ENCODE results near the gene FAM200A.
A peak's percentile ranks its signal among the peaks of the same experiment; 100 is the strongest.
"Not testable (repeated sequence)": the region's sequence is repeated elsewhere in the genome, so short reads cannot be mapped to it uniquely, and the experiment has no call there.

Gene FAM200A

DNA sequence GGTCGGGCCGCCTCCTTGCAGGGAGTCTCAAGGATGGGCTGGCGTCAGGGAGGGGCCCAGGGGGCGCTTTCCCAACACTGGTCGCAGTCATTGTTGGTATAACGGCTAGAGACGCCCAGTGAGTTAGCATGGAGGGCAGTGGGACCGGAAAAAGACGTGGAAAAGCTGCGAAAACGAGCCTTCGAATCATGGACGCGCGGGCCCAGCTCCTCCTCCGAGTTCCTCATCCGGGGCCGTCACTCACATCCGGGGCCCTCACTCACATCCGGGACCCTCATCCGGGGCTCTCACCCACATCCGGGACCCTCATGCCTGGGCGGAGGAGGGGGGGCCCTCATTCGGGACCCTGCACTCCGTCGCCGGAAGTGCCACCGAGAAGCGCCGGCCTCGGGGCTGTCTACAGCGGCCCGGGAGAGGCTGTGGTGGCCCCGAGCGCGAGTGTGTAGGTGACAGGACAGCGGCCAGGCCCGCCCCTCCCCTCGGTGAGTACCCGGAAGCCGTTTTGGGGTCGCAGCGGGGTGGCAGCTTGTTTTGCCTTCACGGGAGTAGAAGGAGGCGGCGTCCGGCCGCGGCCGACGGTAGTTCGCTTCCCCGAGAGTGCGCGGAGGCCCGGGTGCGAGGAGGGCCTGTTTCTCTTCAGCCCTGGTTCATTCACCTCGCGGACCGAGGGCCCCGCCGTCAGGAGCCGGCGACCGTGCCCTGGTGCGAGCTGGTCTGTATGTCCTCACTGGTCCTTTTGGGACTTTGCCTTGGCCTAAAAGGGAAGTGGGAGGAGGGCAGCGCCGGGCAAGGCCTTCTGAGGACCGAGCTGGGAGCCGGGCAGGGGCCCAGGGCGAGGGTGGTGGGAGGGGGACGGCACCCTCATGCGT, 6.6 kb upstream of the FAM200A start, which contains the start of gene ZNF655:
Gene ZNF655, plus strand, starts transcription at position 337 of the 869 bp plus-strand sequence. CDS start 1,918 bp downstream, outside the sequence.
- peak; percentile 66 for DNase-seq

DNA sequence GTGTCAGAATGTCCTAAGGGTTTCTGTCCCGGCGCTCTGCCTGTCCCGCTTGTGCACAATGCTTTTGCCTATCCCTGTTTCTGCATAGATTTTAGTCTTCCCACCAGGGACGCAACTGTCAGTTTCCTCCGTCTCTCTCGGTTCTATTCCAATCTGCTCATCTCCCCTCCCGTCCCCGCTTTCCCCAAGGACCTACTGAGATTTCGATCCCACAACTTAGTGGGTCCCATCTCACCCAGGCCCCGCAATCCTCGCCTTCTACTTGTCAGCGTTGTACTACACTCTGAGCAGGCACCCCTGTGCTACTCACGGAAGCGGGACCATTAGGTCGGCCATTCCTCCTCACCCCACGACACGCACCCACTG, 6.0 kb upstream of the FAM200A start:
- no peak for DNase-seq

DNA sequence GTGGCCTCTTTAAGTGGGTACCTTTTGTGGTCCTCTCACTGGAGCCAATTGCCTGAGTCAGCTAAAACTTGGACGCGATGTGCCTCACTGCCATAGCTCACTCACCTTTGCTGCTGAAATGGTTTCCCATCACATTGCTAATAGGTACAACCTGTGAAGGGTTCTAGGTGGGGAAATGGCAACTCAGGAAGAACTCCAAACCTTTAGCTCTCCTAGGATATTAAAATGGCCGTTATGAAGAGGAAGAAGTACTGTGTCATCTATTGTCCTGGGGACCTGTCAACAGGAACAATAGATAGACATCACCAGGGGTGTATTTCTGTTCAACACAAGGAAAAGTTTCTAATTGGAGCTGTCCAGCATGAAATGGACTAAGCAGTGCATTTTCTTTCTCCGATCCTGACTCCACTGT, 5.3 kb upstream of the FAM200A start:
- no peak for DNase-seq

- DNase-seq, result no peak
Observed at GRCh38 chr7:99554939-99555338, 3.0 kb upstream of the FAM200A start.

- DNase-seq, result no peak
Observed at GRCh38 chr7:99553039-99553438, 1.1 kb upstream of the FAM200A start.

DNA sequence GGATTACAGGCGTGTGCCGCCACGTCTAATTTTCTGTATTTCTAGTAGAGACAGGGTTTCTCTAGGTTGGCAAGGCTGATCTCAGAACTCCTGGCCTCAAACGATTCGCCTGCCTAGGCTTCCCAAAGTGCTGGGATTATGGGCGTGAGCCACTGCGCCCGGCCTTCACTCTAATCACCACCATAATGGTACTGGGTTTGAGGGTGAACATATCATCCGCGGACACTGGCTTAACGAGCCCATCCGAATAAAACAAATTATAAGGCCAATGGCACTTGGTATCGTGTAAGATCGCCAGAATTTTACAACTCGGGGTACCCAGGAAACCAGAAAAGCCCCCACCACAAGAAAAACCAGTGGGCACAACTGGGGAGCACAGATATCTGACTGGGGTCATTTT, 580 bp downstream of the FAM200A start:
- DNase-seq, result no peak

- not testable (repeated sequence) for DNase-seq
Observed at GRCh38 chr7:99549545-99549944, 2.4 kb downstream of the FAM200A start.

DNA sequence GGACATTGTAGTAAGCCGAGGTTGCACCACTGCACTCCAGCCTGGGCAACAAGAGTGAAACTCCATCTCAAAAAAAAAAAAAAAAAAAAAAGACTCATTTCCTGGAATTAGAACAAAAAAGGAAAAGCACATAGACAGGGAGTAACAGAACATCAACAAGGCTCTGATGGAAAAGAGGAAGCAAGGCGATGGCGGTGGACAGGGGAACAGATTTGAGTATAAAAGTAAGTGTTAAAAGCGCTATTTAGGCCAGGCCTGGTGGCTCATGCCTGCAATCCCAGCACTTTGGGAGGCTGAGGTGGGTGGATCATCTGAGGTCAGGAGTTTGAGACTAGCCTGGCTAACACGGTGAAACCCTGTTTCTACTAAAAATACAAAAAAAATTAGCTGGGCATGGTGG, 6.6 kb downstream of the FAM200A start:
- DNase-seq, result not testable (repeated sequence)

- no peak for DNase-seq
Observed at GRCh38 chr7:99543916-99544315, 8.0 kb downstream of the FAM200A start.

DNA sequence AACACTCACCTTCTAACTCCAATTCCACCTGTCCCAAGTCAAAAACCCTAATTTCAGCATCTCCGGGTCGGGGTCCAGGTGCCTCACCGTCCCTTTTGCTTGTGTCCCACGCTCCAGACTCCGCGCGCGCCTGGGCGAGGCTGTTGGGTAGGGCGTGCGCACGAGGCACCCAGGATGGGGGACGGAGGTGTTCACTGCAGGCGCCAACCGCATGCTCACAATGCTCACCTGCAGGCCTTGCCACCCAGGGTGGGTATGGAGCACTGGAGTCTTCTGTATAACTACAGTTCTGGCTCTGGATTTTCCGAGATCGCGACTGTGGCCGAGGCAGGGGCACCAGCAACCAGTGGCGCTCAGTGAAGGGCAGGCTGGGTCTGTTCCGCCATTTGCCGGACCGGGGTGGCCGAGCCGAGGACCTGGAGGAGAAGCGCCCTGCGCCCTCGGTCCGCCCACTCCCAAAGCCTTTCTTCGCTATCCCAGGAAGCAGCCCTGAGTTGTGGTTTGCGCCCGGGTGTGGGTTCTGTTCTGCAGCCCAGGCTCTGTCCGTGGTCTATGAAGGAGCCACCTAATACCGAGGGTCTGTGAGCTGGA, 8.7 kb downstream of the FAM200A start:
- DNase-seq, result no peak

- no peak for DNase-seq
Observed at GRCh38 chr7:99541212-99541611, 10.7 kb downstream of the FAM200A start.

GRCh38 chr7:99540542-99540941, 11.4 kb downstream of the FAM200A start:
- DNase-seq, result no peak

GRCh38 chr7:99539213-99539811, 12.6 kb downstream of the FAM200A start:
- no peak for DNase-seq

DNA sequence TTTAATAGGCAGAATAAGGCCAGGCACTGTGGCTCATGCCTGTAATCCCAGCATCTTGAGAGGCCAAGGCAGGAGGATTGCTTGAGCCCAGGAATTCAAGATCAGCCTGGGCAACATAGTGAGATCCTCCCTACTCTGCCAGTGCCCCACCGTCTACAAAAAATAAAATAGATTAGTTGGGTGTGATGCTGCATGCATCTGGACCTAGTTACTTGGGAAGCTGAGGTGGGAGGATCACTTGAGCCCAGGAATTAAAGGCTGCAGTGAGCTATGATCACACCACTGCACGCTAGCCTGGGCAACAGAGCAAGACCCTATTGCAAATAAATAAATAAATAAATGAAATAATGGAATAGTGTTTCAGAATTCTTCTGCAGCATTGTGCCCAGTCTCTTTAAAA, 16.2 kb downstream of the FAM200A start:
- no peak for DNase-seq

GRCh38 chr7:99531354-99531765, 20.6 kb downstream of the FAM200A start:
- no peak for DNase-seq

GRCh38 chr7:99525713-99526440, 26.0 kb downstream of the FAM200A start:
- no peak for DNase-seq

- DNase-seq, result no peak
Observed at GRCh38 chr7:99521399-99521798, 30.5 kb downstream of the FAM200A start.

DNA sequence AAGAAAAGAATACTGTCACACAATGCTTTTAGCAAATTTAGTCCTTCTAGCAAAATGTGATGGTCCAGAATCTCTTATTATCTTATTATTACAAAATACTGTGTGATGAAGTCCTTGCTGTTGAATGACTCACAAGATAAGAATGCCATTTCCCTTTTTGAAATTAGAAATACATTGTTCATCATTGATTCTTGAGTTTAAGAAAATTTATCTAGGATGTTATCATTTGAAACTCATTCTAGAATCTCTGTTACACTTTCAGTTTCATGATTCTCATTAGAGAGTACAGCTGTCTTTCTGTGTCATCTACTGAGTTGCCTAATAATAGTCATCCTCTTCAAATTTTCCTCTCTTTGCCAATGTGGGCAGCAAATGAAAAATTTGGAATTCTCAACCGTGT, 37.9 kb downstream of the FAM200A start:
- no peak for DNase-seq

DNA sequence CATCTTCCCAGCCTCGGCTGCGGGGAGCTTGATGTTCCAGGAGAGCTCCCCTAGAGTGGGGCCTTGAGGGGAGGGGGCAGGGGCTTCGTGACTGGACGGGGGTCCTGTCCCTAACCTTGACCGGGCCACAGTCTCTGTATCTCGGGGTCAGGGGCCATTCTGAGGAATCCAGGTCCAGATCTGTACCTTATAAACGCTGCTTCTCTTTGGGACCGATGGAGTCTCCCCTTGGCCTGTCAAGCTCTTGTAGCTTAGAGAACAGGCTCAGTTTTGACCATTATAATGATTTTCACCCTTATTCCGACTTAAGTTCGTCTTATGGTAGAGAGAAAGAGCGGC, 46.6 kb downstream of the FAM200A start:
- no peak for DNase-seq

DNA sequence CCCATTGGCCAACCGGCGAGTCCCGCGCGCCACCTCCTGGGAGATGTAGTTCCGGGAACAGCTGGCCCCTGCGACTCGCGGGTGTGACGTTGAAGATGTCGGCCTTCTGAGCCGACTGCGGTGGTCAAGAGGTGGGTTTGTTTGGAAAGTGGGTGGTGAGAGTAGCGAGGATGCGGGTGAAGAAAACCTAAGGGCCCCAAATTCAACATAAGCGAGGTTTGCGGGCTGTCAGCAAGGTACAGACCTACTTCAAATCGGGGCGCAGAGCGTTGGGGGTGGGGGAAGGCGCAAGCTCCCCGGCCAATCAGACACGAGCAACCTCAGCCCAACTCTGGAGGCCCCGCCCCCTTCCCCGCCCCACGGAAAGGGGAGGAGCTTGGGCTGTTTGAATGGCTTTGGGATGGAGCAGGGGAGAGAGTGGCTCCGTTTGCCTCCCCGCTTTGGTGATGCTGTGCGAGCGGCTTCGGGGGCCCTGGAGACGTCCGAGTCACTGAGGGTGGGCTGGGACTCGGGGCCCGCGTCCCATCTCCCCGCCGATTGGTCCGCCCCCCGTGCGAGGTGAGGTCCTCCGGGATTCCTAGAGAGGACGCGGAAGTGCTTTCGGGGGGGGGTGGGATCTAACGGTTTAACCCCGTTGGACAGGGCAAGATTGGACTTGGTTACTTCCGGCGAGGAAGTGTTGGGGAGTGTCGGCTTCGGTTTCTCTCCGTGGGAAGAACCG, 47.2 kb downstream of the FAM200A start, which contains the start of gene ZKSCAN5:
Gene ZKSCAN5, plus strand, starts transcription at position 60 of the 721 bp plus-strand sequence. CDS start 1,383 bp downstream, outside the sequence.
- DNase-seq, result peak; percentile 93

DNA sequence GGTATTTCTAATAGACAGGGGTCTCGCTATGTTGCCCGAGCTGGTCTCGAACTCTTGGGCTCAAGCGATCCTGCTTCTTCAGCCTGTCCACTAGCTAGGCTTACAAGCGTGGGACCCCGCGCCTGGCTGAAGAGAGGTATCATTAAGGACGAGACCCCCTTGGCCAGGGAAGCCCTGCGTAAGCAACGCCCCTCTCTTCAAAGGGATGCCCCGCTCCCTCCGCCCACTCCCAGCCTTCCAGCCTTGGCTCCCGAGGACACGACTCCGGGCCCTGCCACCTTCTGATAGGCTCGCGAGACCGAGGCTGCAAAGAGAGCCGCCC, 47.7 kb downstream of the FAM200A start:
- no peak for DNase-seq

- DNase-seq, result not testable (repeated sequence)
Observed at GRCh38 chr7:99501236-99501635, 50.7 kb downstream of the FAM200A start.

DNA sequence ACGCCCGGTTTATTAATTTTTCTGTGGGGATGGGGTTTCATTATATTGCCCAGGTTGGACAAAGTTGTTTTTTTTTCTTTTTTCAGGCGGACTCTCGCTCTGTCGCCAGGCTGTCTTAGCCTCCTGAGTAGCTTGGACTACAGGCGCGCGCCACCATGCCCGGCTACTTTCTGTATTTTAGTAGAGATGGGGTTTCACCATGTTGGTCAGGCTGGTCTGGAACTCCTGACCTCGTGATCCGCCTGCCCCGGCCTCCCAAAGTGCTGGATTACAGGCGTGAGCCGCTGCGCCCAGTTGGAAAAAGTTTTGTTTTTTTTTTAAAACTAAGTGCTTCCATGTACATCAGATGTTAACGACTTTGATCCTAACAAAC, 51.3 kb downstream of the FAM200A start:
- DNase-seq, result no peak
